Activated T-cell treated with anti-CD3 and anti-CD28 coated beads, Interleukin-2, amount 50 U/mL, for 72 hours (primary cell): ENCODE measurements around the gene KDM4C. TPM values are rescaled to one million over a fixed set of nuclear protein-coding genes. Genes with fewer than 3 reads are reported as not detected.

Experiments used
- total RNA-seq, 2 donors: library from RNA; stranded (reverse); gene quantifications; one replicate each; pipeline ENCODE4 v1.2.3, GENCODE V29; 2022

Gene KDM4C
- total RNA-seq, 2 donors from 2014 or later: 42.9 to 46.7 TPM

Other genes starting within 250 kb of the KDM4C start
- 1 to 10 TPM; 1.2 to 5.2 TPM for gene GLDC, start 112.2 kb upstream of the KDM4C start, total RNA-seq